Testis (tissue), 2 donors: ENCODE data around the gene TNIP3.

Source experiments
- POLR2A ChIP-seq: fragments of 450-650 bp; IDR thresholded peaks from one replicate; pipeline ENCODE4 v1.6.1; 2017; ENCODE audit warnings: antibody characterized with exemption, mild to moderate bottlenecking, moderate library complexity
- TF ChIP-seq, protein P1 (sequence below), 3 experiments: fragments of 450-650 bp in 2 of 3; fragments of 200-600 bp in 1 of 3; sonication (generic) in 1 of 3; IDR thresholded peaks; one replicate each; pipeline ENCODE4 v1.5.1; 2016 to 2019; ENCODE audit warnings: antibody characterized with exemption in 3 of 3, mild to moderate bottlenecking in 2 of 3, moderate library complexity in 1 of 3

DNA sequence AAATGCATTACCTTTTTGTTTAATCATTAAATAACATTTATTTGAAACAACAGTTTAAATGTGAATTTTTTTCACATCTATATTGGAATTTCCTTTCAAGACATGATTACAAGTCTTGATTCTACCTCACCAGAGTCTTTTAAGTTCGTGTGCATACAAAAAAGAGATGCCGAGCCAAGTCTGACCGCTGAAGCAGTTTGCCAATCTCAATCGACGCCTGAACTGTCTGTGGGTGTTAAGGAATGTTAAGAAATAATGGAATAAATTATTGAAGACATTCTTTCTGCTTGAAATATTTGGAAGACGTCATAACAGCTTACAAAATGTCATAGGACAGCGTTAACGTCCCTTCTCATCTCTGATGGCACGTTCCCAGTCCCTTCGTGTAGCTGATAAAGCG is 27.9 kb upstream of the TNIP3 start:
- TF ChIP-seq, protein P1, sequence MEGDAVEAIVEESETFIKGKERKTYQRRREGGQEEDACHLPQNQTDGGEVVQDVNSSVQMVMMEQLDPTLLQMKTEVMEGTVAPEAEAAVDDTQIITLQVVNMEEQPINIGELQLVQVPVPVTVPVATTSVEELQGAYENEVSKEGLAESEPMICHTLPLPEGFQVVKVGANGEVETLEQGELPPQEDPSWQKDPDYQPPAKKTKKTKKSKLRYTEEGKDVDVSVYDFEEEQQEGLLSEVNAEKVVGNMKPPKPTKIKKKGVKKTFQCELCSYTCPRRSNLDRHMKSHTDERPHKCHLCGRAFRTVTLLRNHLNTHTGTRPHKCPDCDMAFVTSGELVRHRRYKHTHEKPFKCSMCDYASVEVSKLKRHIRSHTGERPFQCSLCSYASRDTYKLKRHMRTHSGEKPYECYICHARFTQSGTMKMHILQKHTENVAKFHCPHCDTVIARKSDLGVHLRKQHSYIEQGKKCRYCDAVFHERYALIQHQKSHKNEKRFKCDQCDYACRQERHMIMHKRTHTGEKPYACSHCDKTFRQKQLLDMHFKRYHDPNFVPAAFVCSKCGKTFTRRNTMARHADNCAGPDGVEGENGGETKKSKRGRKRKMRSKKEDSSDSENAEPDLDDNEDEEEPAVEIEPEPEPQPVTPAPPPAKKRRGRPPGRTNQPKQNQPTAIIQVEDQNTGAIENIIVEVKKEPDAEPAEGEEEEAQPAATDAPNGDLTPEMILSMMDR (IDR thresholded peaks at IDR 0.05), result no peak
- TF ChIP-seq POLR2A, result no peak
